GM19035 (cell line): ENCODE measurements around the gene AUTS2.

Experiments used
- ATAC-seq: cut with Tn5 transposase; IDR thresholded peaks from one replicate; pipeline ENCODE4 v1.9.1; 2021; ENCODE audit not compliant: unreplicated experiment

Gene AUTS2

GRCh38 chr7:69598081-69598486 lies at the start of gene AUTS2:
TSS of gene AUTS2 (plus strand) at chr7:69598475. CDS start at chr7:69599654, 1,179 bp downstream.
- ATAC-seq = peak; percentile 57

GRCh38 chr7:69550991-69551390 lies 47.3 kb upstream of the AUTS2 start:
- ATAC-seq = no peak

GRCh38 chr7:69553190-69553589 lies 45.1 kb upstream of the AUTS2 start:
- no peak for ATAC-seq

GRCh38 chr7:69561266-69561960 lies 36.9 kb upstream of the AUTS2 start:
- ATAC-seq = no peak

GRCh38 chr7:69564454-69565417 lies 33.5 kb upstream of the AUTS2 start:
- ATAC-seq = peak; percentile 73

GRCh38 chr7:69567800-69568199 lies 30.5 kb upstream of the AUTS2 start:
- no peak for ATAC-seq

GRCh38 chr7:69568266-69568665 lies 30.0 kb upstream of the AUTS2 start:
- no peak for ATAC-seq

GRCh38 chr7:69575651-69576050 lies 22.6 kb upstream of the AUTS2 start:
- ATAC-seq = no peak

- ATAC-seq = peak; percentile 53
Observed at GRCh38 chr7:69577221-69577620, 21.1 kb upstream of the AUTS2 start.

GRCh38 chr7:69585169-69585568 lies 13.1 kb upstream of the AUTS2 start:
- no peak for ATAC-seq

GRCh38 chr7:69586321-69586720 lies 12.0 kb upstream of the AUTS2 start:
- no peak for ATAC-seq

GRCh38 chr7:69588773-69589172 lies 9.5 kb upstream of the AUTS2 start:
- ATAC-seq = no peak

- no peak for ATAC-seq
Observed at GRCh38 chr7:69591805-69592204, 6.5 kb upstream of the AUTS2 start.

GRCh38 chr7:69593511-69593910 lies 4.8 kb upstream of the AUTS2 start:
- ATAC-seq = no peak

- no peak for ATAC-seq
Observed at GRCh38 chr7:69595415-69595814, 2.9 kb upstream of the AUTS2 start.

GRCh38 chr7:69596056-69596455 lies 2.2 kb upstream of the AUTS2 start:
- ATAC-seq = no peak

GRCh38 chr7:69596723-69597277 lies 1.5 kb upstream of the AUTS2 start:
- ATAC-seq = no peak

- ATAC-seq = peak; percentile 36
Observed at GRCh38 chr7:69597278-69598076, 798 bp upstream of the AUTS2 start.

- peak; percentile 8 for ATAC-seq
Observed at GRCh38 chr7:69598487-69599285, 411 bp downstream of the AUTS2 start.

GRCh38 chr7:69599286-69599954 lies 1.1 kb downstream of the AUTS2 start:
- ATAC-seq = no peak
